BE2C (cell line): ENCODE data around the gene ERMP1.

Experiments used
- DNase-seq: peaks from one replicate; pipeline ENCODE4 v3.0.0-alpha.2; 2020
- H3K27me3 ChIP-seq: fragments of 250-450 bp; sonication (Bioruptor Pico); 2 replicates; pipeline ENCODE4 v1.5.1; 2020; ENCODE audit warnings: mild to moderate bottlenecking
- H3K36me3 ChIP-seq: fragments of 250-450 bp; sonication (Bioruptor Pico); 2 replicates; pipeline ENCODE4 v1.5.1; 2020; ENCODE audit warnings: mild to moderate bottlenecking
- H3K4me1 ChIP-seq: fragments of 250-450 bp; sonication (Bioruptor Pico); 2 replicates; pipeline ENCODE4 v1.5.1; 2020
- H3K4me3 ChIP-seq: 2 replicates; pipeline ENCODE4 v1.5.1; 2011; ENCODE audit warnings: low read depth, low read length
- H3K9me3 ChIP-seq: fragments of 250-450 bp; sonication (Bioruptor Pico); 2 replicates; pipeline ENCODE4 v1.5.1; 2020
- CTCF ChIP-seq: IDR thresholded peaks from 2 replicates; pipeline ENCODE4 v1.5.1; 2012; ENCODE audit warnings: mild to moderate bottlenecking, low read depth, low read length

The ERMP1 gene

GRCh38 chr9:5863092-5863746, 30.3 kb upstream of the ERMP1 start:
- no peak for DNase-seq
- H3K4me3 ChIP-seq, result no peak overlapping the region

GRCh38 chr9:5858833-5859232, 25.9 kb upstream of the ERMP1 start:
- no peak for DNase-seq
- Histone ChIP-seq H3K27me3 (no peaks in the 10 kb centered on the region), H3K4me1 (no peaks in the 10 kb centered on the region), H3K36me3 (no peaks in the 10 kb centered on the region), H3K9me3 (no peaks in the 10 kb centered on the region), H3K4me3 (no peak overlapping the region)
- TF ChIP-seq CTCF, result no peak

More at GRCh38 chr9:5863092-5863746, 30.3 kb upstream of the ERMP1 start:
- no peaks in the 10 kb centered on the region for H3K4me1 ChIP-seq
- TF ChIP-seq CTCF, result no peak
- no peaks in the 10 kb centered on the region for H3K27me3 ChIP-seq
- H3K9me3 ChIP-seq, result no peaks in the 10 kb centered on the region
- H3K36me3 ChIP-seq, result no peaks in the 10 kb centered on the region

- H3K36me3 ChIP-seq, result no peaks in the 10 kb centered on the region
- H3K9me3 ChIP-seq, result no peaks in the 10 kb centered on the region
- TF ChIP-seq CTCF, result no peak
- no peak overlapping the region for H3K4me3 ChIP-seq
- no peaks in the 10 kb centered on the region for H3K4me1 ChIP-seq
- DNase-seq, result no peak
- H3K27me3 ChIP-seq, result no peaks in the 10 kb centered on the region
Measured at GRCh38 chr9:5857928-5858327, 25.0 kb upstream of the ERMP1 start.

GRCh38 chr9:5854063-5854790, 21.3 kb upstream of the ERMP1 start:
- Histone ChIP-seq H3K4me1 (no peaks in the 10 kb centered on the region), H3K36me3 (no peaks in the 10 kb centered on the region), H3K27me3 (no peaks in the 10 kb centered on the region), H3K9me3 (no peaks in the 10 kb centered on the region), H3K4me3 (no peak overlapping the region)
- no peak for TF ChIP-seq CTCF
- no peak for DNase-seq

GRCh38 chr9:5853617-5854016, 20.7 kb upstream of the ERMP1 start:
- H3K36me3 ChIP-seq, result no peaks in the 10 kb centered on the region
- H3K4me1 ChIP-seq, result no peaks in the 10 kb centered on the region
- TF ChIP-seq CTCF, result no peak
- no peak for DNase-seq
- no peaks in the 10 kb centered on the region for H3K27me3 ChIP-seq
- H3K4me3 ChIP-seq, result no peak overlapping the region
- no peaks in the 10 kb centered on the region for H3K9me3 ChIP-seq

GRCh38 chr9:5852987-5853386, 20.1 kb upstream of the ERMP1 start:
- no peaks in the 10 kb centered on the region for H3K9me3 ChIP-seq
- no peak for DNase-seq
- no peaks in the 10 kb centered on the region for H3K36me3 ChIP-seq
- H3K27me3 ChIP-seq, result no peaks in the 10 kb centered on the region
- TF ChIP-seq CTCF, result no peak
- no peak overlapping the region for H3K4me3 ChIP-seq
- H3K4me1 ChIP-seq, result no peaks in the 10 kb centered on the region
